A673 (cell line): ENCODE measurements around the gene EFNA5.

Experiments used
- EZH2 ChIP-seq: fragments of 200-600 bp; sonication (generic); IDR thresholded peaks from 2 replicates; pipeline ENCODE4 v1.6.1; 2017; ENCODE audit warnings: borderline replicate concordance, low read depth, mild to moderate bottlenecking, mixed read lengths, antibody characterized with exemption, low read length; ENCODE audit not compliant: poor library complexity, severe bottlenecking
- TF ChIP-seq, protein P1 (sequence below): fragments of 300-800, 200-600 bp; sonication (generic); conservative IDR thresholded peaks from 2 replicates; pipeline ENCODE4 v1.5.1; 2017; ENCODE audit warnings: low read depth, mild to moderate bottlenecking, antibody characterized with exemption, low read length, moderate library complexity, mixed read lengths

DNA sequence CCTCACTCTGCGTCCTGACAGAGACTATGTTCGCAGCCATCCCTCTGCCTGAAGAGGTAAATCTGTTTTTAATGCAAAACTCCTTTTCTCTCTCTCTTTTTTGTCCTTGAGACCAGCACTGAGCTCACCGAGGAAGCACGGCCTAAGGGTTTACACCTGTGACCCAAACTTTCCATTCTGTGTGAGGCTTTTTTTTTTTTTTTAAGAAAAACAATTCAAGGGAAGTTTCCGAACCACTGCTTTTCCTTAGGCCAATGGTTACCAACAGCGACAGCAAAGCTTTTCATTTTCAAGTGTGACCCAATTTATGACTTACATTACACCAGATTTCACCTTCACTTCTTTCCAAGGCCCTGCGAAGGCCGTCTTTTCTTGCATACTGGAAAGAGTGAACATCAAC, 205.9 kb downstream of the EFNA5 start:
- TF ChIP-seq, protein P1, sequence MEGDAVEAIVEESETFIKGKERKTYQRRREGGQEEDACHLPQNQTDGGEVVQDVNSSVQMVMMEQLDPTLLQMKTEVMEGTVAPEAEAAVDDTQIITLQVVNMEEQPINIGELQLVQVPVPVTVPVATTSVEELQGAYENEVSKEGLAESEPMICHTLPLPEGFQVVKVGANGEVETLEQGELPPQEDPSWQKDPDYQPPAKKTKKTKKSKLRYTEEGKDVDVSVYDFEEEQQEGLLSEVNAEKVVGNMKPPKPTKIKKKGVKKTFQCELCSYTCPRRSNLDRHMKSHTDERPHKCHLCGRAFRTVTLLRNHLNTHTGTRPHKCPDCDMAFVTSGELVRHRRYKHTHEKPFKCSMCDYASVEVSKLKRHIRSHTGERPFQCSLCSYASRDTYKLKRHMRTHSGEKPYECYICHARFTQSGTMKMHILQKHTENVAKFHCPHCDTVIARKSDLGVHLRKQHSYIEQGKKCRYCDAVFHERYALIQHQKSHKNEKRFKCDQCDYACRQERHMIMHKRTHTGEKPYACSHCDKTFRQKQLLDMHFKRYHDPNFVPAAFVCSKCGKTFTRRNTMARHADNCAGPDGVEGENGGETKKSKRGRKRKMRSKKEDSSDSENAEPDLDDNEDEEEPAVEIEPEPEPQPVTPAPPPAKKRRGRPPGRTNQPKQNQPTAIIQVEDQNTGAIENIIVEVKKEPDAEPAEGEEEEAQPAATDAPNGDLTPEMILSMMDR, result no peak
- TF ChIP-seq EZH2, result no peak
